SK-N-SH treated with all-trans-retinoic acid at 6 μM for 48 hours (cell line): ENCODE results near the gene IL1B.
A peak's percentile ranks its signal among the peaks of the same experiment; 100 is the strongest.

Experiments used
- ATAC-seq: fragments of 200-7000 bp; cut with Tn5 transposase; 3 replicates; pipeline ENCODE4 v1.9.1; 2020; ENCODE audit warnings: mild to moderate bottlenecking, moderate library complexity
- BACH2 ChIP-seq: fragments of 250-450 bp; sonication (Bioruptor Pico); IDR thresholded peaks from 2 replicates; pipeline ENCODE4 v1.9.0; 2021; ENCODE audit warnings: mild to moderate bottlenecking, borderline replicate concordance
- ESRRG ChIP-seq: fragments of 250-450 bp; sonication (Bioruptor Pico); IDR thresholded peaks from 2 replicates; pipeline ENCODE4 v1.6.1; 2021; ENCODE audit warnings: mild to moderate bottlenecking
- GLIS3 ChIP-seq: fragments of 250-450 bp; sonication (Bioruptor Pico); IDR thresholded peaks from 2 replicates; pipeline ENCODE4 v1.5.0; 2020; ENCODE audit warnings: mild to moderate bottlenecking, moderate library complexity
- OSR1 ChIP-seq: fragments of 250-450 bp; sonication (Bioruptor Pico); IDR thresholded peaks from 2 replicates; pipeline ENCODE4 v1.8.0; 2022; ENCODE audit warnings: moderate library complexity, mild to moderate bottlenecking, inconsistent platforms
- PPARA ChIP-seq: fragments of 250-450 bp; sonication (Bioruptor Pico); IDR thresholded peaks from 2 replicates; pipeline ENCODE4 v1.5.0; 2020; ENCODE audit warnings: mild to moderate bottlenecking, borderline replicate concordance
- RARB ChIP-seq: fragments of 250-450 bp; sonication (Bioruptor Pico); IDR thresholded peaks from 2 replicates; pipeline ENCODE4 v1.8.0; 2021; ENCODE audit warnings: mild to moderate bottlenecking, moderate library complexity
- SNAI2 ChIP-seq: fragments of 250-450 bp; sonication (Bioruptor Pico); IDR thresholded peaks from 2 replicates; pipeline ENCODE4 v1.5.0; 2020; ENCODE audit warnings: mild to moderate bottlenecking, moderate library complexity
- TCF4 ChIP-seq: fragments of 250-450 bp; sonication (Bioruptor Pico); IDR thresholded peaks from 2 replicates; pipeline ENCODE4 v1.8.0; 2021; ENCODE audit warnings: mild to moderate bottlenecking, moderate library complexity, borderline replicate concordance
- TOX ChIP-seq: fragments of 250-450 bp; sonication (Bioruptor Pico); IDR thresholded peaks from 2 replicates; pipeline ENCODE4 v1.8.0; 2021; ENCODE audit warnings: mild to moderate bottlenecking, moderate library complexity, borderline replicate concordance
- ZC3H10 ChIP-seq: fragments of 250-450 bp; sonication (Bioruptor Pico); IDR thresholded peaks from 2 replicates; pipeline ENCODE4 v1.5.1; 2021; ENCODE audit warnings: mild to moderate bottlenecking, moderate library complexity
- ZFP30 ChIP-seq: fragments of 450-650 bp; formaldehyde crosslinking; IDR thresholded peaks from 2 replicates; pipeline ENCODE4 v1.5.0; 2022; ENCODE audit warnings: mild to moderate bottlenecking, moderate library complexity
- ZNF565 ChIP-seq: fragments of 450-650 bp; formaldehyde crosslinking; conservative IDR thresholded peaks from 2 replicates; pipeline ENCODE4 v1.5.0; 2020; ENCODE audit warnings: low read depth, mild to moderate bottlenecking, moderate library complexity
- TF ChIP-seq, protein P1 (sequence below): fragments of 250-450 bp; sonication (Bioruptor Pico); IDR thresholded peaks from 2 replicates; pipeline ENCODE4 v1.5.1; 2021; ENCODE audit warnings: mild to moderate bottlenecking, moderate library complexity
- TF ChIP-seq, protein P2 (sequence below): fragments of 250-450 bp; sonication (Bioruptor Pico); IDR thresholded peaks from 2 replicates; pipeline ENCODE4 v1.5.1; 2020; ENCODE audit warnings: low read depth, mild to moderate bottlenecking, moderate library complexity
- TF ChIP-seq, protein P3 (sequence below): fragments of 250-450 bp; sonication (Bioruptor Pico); IDR thresholded peaks from 2 replicates; pipeline ENCODE4 v1.5.0; 2020; ENCODE audit warnings: mild to moderate bottlenecking, moderate library complexity
- TF ChIP-seq, protein P4 (sequence below): fragments of 250-450 bp; sonication (Bioruptor Pico); IDR thresholded peaks from 2 replicates; pipeline ENCODE4 v1.8.0; 2021; ENCODE audit warnings: low read depth, mild to moderate bottlenecking, moderate library complexity, borderline replicate concordance
- TF ChIP-seq, protein P5 (sequence below): fragments of 250-450 bp; sonication (Bioruptor Pico); IDR thresholded peaks from 2 replicates; pipeline ENCODE4 v1.8.0; 2020; ENCODE audit warnings: mild to moderate bottlenecking, moderate library complexity, borderline replicate concordance

Gene IL1B

DNA sequence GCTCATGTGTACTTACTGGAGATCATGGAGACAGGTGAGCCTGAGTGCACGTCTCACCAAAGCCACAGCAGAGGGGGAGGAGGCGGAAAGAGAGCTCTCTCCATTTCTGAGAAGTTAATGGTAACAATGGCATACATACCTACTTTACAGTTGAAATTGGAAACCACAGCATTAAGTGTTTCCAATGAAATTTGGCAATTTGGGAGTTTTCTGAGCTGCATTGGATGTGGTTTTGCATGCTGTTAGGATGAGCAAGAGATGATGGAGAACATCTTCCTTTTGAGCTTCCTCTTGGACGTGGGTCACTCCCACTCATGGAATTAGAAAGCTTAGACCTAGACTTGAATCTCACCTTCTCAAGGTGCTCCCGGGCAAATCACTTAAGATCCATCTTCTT lies 48.9 kb upstream of the IL1B start (continued):
- TF ChIP-seq, protein P1, sequence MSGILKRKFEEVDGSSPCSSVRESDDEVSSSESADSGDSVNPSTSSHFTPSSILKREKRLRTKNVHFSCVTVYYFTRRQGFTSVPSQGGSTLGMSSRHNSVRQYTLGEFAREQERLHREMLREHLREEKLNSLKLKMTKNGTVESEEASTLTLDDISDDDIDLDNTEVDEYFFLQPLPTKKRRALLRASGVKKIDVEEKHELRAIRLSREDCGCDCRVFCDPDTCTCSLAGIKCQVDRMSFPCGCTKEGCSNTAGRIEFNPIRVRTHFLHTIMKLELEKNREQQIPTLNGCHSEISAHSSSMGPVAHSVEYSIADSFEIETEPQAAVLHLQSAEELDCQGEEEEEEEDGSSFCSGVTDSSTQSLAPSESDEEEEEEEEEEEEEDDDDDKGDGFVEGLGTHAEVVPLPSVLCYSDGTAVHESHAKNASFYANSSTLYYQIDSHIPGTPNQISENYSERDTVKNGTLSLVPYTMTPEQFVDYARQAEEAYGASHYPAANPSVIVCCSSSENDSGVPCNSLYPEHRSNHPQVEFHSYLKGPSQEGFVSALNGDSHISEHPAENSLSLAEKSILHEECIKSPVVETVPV (CRISPR knock-in tag): no peak
- TF ChIP-seq GLIS3: no peak

DNA sequence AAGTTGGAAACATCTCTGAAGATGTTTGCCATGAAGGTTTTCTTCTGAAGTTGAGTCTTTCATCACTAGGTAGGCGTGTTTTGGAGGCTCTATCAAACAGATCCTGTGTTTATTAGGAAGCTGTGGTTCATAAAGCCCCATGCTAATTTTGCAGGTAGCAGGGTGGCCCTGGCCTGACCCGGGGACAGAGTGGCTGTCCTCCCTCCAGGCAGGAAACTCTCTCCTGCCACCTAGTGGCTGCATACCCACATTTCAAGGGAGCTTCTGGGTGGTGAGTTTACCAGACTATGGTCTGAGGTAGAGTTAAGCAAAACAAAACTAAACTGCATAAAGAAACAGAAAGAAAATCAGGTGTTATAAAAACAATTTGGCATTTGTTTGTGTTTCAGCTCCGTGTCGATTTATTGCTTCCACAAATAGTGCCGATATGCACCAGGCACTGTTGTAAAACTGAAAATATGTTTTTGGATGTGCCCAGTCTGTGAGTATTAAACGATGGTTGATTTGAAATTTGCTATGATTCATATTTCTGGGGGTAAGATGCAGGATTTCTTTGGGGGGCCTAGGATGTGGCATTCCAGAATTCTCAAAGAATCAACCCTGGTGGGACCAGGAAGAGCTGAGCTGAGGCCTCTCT lies 48.4 kb upstream of the IL1B start:
- ATAC-seq: peak; percentile 56
- TF ChIP-seq RARB (CRISPR knock-in tag) (no peak), ZC3H10 (CRISPR knock-in tag) (no peak), ESRRG (no peak), TOX (CRISPR knock-in tag) (no peak)
- TF ChIP-seq, protein P2, sequence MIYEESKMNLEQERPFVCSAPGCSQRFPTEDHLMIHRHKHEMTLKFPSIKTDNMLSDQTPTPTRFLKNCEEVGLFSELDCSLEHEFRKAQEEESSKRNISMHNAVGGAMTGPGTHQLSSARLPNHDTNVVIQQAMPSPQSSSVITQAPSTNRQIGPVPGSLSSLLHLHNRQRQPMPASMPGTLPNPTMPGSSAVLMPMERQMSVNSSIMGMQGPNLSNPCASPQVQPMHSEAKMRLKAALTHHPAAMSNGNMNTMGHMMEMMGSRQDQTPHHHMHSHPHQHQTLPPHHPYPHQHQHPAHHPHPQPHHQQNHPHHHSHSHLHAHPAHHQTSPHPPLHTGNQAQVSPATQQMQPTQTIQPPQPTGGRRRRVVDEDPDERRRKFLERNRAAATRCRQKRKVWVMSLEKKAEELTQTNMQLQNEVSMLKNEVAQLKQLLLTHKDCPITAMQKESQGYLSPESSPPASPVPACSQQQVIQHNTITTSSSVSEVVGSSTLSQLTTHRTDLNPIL: no peak
- TF ChIP-seq, protein P1 (CRISPR knock-in tag): no peak

DNA sequence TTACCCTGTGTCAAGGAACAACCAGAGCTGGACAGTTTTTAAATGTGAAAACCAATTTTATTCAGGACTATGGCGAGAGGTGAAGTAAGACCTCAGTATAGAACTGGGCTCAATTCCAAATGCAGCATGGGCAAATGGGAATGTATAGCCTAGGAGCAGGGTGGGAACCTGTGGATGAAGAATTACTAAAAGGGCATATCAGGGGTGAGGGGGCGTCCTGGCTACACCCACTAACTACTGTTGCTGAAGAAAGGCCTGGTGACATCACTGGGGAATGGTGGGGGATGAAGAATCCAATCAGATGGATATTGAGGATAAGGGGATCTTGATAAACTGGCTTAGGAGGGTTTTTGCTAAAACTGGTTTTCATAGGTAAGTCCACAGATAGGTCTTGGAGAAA lies 47.1 kb upstream of the IL1B start:
- ATAC-seq: no peak
- TF ChIP-seq GLIS3 (no peak), ESRRG (no peak), ZFP30 (CRISPR knock-in tag) (no peak), TCF4 (no peak), TOX (CRISPR knock-in tag) (no peak), ZNF565 (CRISPR knock-in tag) (no peak), BACH2 (CRISPR knock-in tag) (no peak), PPARA (CRISPR knock-in tag) (no peak), OSR1 (CRISPR knock-in tag) (no peak), SNAI2 (CRISPR knock-in tag) (no peak), RARB (CRISPR knock-in tag) (no peak), ZC3H10 (CRISPR knock-in tag) (no peak)
- TF ChIP-seq, protein P3, sequence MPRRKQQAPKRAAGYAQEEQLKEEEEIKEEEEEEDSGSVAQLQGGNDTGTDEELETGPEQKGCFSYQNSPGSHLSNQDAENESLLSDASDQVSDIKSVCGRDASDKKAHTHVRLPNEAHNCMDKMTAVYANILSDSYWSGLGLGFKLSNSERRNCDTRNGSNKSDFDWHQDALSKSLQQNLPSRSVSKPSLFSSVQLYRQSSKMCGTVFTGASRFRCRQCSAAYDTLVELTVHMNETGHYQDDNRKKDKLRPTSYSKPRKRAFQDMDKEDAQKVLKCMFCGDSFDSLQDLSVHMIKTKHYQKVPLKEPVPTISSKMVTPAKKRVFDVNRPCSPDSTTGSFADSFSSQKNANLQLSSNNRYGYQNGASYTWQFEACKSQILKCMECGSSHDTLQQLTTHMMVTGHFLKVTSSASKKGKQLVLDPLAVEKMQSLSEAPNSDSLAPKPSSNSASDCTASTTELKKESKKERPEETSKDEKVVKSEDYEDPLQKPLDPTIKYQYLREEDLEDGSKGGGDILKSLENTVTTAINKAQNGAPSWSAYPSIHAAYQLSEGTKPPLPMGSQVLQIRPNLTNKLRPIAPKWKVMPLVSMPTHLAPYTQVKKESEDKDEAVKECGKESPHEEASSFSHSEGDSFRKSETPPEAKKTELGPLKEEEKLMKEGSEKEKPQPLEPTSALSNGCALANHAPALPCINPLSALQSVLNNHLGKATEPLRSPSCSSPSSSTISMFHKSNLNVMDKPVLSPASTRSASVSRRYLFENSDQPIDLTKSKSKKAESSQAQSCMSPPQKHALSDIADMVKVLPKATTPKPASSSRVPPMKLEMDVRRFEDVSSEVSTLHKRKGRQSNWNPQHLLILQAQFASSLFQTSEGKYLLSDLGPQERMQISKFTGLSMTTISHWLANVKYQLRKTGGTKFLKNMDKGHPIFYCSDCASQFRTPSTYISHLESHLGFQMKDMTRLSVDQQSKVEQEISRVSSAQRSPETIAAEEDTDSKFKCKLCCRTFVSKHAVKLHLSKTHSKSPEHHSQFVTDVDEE (CRISPR knock-in tag): no peak
- TF ChIP-seq, protein P2: no peak
- TF ChIP-seq, protein P4, sequence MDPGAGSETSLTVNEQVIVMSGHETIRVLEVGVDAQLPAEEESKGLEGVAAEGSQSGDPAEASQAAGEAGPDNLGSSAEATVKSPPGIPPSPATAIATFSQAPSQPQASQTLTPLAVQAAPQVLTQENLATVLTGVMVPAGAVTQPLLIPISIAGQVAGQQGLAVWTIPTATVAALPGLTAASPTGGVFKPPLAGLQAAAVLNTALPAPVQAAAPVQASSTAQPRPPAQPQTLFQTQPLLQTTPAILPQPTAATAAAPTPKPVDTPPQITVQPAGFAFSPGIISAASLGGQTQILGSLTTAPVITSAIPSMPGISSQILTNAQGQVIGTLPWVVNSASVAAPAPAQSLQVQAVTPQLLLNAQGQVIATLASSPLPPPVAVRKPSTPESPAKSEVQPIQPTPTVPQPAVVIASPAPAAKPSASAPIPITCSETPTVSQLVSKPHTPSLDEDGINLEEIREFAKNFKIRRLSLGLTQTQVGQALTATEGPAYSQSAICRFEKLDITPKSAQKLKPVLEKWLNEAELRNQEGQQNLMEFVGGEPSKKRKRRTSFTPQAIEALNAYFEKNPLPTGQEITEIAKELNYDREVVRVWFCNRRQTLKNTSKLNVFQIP (CRISPR knock-in tag): no peak
- TF ChIP-seq, protein P5, sequence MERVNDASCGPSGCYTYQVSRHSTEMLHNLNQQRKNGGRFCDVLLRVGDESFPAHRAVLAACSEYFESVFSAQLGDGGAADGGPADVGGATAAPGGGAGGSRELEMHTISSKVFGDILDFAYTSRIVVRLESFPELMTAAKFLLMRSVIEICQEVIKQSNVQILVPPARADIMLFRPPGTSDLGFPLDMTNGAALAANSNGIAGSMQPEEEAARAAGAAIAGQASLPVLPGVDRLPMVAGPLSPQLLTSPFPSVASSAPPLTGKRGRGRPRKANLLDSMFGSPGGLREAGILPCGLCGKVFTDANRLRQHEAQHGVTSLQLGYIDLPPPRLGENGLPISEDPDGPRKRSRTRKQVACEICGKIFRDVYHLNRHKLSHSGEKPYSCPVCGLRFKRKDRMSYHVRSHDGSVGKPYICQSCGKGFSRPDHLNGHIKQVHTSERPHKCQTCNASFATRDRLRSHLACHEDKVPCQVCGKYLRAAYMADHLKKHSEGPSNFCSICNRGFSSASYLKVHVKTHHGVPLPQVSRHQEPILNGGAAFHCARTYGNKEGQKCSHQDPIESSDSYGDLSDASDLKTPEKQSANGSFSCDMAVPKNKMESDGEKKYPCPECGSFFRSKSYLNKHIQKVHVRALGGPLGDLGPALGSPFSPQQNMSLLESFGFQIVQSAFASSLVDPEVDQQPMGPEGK (CRISPR knock-in tag): no peak
